ENCODE data around the gene ZMPSTE24. TPM values are rescaled to one million over a fixed set of nuclear protein-coding genes. Genes with fewer than 3 reads are reported as not detected.
A peak's percentile ranks its signal among the peaks of the same experiment; 100 is the strongest.

ZMPSTE24 gene
- total RNA-seq, 4 donors from 2014 or later: 11.6 to 44.3 (median 25.1) TPM

DNA sequence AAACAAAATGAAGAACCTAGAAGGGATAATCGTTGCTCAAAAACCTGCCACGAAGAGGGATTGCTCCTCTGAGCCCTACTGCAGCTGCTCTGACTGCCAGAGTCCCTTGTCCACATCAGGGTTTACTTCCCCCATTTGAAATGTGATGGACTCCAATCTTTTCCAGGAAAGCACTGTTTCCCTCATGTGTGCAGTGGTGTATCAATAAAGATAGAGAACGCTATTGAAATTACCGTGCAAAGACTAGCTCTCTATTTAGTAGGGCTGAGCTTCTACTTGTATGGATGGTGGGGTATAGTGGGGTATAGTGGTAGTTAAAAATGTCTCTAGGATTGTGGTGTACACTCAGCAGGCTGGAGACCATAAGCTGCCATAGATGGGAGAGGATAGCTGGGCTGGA lies 6.6 kb upstream of the ZMPSTE24 start:
- no peak for DNase-seq
- Histone ChIP-seq H3K27me3 (no peaks in the 10 kb centered on the region), H3K27ac (no peak overlapping the region), H3K36me3 (no peaks in the 10 kb centered on the region), H3K9me3 (no peaks in the 10 kb centered on the region), H3K4me3 (no peak overlapping the region), H3K4me1 (peaks cover 0 to 2% (median 0%) of the 10 kb centered on the region in 4 donors)
- no peak for TF ChIP-seq POLR2A (IDR thresholded peaks at IDR 0.05)
- TF ChIP-seq, protein P1, sequence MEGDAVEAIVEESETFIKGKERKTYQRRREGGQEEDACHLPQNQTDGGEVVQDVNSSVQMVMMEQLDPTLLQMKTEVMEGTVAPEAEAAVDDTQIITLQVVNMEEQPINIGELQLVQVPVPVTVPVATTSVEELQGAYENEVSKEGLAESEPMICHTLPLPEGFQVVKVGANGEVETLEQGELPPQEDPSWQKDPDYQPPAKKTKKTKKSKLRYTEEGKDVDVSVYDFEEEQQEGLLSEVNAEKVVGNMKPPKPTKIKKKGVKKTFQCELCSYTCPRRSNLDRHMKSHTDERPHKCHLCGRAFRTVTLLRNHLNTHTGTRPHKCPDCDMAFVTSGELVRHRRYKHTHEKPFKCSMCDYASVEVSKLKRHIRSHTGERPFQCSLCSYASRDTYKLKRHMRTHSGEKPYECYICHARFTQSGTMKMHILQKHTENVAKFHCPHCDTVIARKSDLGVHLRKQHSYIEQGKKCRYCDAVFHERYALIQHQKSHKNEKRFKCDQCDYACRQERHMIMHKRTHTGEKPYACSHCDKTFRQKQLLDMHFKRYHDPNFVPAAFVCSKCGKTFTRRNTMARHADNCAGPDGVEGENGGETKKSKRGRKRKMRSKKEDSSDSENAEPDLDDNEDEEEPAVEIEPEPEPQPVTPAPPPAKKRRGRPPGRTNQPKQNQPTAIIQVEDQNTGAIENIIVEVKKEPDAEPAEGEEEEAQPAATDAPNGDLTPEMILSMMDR (IDR thresholded peaks at IDR 0.05): no peak

DNA sequence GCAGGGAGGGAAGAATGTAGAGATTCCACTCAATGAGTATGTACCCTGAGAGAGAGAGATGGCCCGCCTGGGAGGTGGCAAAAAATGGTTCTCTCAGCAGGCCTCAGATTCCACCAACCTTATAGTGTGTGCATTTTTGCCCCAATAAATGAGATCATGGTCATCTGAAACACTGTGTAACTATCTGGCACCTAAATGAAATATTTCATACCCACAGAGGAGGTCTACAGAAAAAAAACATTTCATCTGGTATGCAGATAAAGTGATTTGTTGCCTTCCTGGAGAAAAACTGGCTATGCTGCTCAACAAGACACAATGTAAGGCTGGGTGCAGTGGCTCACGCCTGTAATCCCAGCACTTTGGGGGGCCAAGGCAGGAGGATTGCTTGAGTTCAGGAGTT lies 5.4 kb upstream of the ZMPSTE24 start:
- Histone ChIP-seq H3K36me3 (no peaks in the 10 kb centered on the region), H3K27me3 (no peaks in the 10 kb centered on the region), H3K27ac (no peak overlapping the region), H3K4me3 (no peak overlapping the region), H3K4me1 (peaks cover 0 to 7% (median 0%) of the 10 kb centered on the region in 4 donors), H3K9me3 (no peaks in the 10 kb centered on the region)
- no peak for TF ChIP-seq POLR2A (IDR thresholded peaks at IDR 0.05)
- TF ChIP-seq, protein P1 (IDR thresholded peaks at IDR 0.05): no peak
- DNase-seq: no peak

DNA sequence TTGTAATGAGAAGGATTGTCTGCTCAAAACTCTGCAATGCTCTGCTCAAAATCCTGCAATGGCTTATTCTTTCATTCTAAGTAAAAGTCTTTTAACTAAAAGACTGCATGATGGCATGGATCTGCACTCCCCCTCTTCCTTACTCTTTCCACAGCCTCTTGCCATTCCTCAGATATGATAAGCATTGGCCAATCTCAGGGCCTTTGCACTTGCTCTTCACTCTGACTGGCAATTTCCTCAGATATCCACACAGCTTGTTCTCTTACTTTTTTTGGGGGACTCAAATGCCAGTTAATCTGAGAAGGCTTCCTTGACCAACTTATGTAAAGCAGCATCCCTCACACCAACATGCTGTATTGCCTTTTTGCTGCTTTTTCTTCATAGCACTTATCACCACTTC lies 2.8 kb upstream of the ZMPSTE24 start:
- H3K27me3 ChIP-seq: no peaks in the 10 kb centered on the region
- no peaks in the 10 kb centered on the region for H3K9me3 ChIP-seq
- DNase-seq: no peak
- peaks cover 0 to 18% (median 2%) of the 10 kb centered on the region in 4 donors for H3K4me1 ChIP-seq
- H3K4me3 ChIP-seq: no peak overlapping the region
- no peak for TF ChIP-seq POLR2A (IDR thresholded peaks at IDR 0.05)
- TF ChIP-seq, protein P1 (IDR thresholded peaks at IDR 0.05): no peak
- no peak overlapping the region for H3K27ac ChIP-seq
- H3K36me3 ChIP-seq: no peaks in the 10 kb centered on the region

DNA sequence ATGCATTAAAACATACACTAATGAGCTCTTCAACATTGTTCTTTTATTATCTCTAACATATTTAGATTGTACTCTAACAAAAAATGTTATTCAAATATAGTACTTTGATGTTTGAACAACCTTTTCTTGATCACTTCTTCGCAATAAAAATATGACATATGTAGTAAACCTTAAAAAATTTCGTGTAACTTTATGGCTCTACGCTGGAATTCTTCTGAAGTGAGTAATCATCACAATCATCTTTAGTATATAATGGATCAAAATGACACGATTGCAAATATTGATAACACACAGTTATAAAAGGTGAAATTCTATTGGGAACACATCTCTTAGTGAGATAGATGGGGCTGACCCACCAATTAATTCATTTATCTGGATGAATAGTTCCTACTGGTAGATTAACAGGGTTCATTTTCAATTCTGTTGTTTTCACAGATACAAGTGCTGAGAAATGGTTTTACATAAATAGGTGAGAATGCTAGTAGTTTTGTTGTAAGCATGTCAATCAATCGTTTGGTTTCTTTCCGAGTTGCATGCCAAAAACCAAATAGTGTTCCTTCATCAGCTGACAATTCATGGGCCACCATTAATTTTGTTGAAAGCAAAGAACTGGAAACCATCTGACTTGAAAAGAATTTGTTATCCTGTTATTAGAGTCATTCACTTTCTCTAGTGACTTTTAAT lies 1.5 kb upstream of the ZMPSTE24 start:
- H3K27ac ChIP-seq: peak overlapping the region in 2 of 4 donors; percentile 94 to 96
- no peak for DNase-seq
- no peaks in the 10 kb centered on the region for H3K27me3 ChIP-seq
- no peaks in the 10 kb centered on the region for H3K9me3 ChIP-seq
- peaks cover 0 to 18% (median 2%) of the 10 kb centered on the region in 4 donors for H3K4me1 ChIP-seq
- H3K36me3 ChIP-seq: peaks cover 0 to 10% (median 0%) of the 10 kb centered on the region in 3 donors
- TF ChIP-seq, protein P1 (IDR thresholded peaks at IDR 0.05): no peak
- no peak for TF ChIP-seq POLR2A (IDR thresholded peaks at IDR 0.05)
- peak overlapping the region in 3 of 4 donors; percentile 64 to 78 (median 67) for H3K4me3 ChIP-seq

DNA sequence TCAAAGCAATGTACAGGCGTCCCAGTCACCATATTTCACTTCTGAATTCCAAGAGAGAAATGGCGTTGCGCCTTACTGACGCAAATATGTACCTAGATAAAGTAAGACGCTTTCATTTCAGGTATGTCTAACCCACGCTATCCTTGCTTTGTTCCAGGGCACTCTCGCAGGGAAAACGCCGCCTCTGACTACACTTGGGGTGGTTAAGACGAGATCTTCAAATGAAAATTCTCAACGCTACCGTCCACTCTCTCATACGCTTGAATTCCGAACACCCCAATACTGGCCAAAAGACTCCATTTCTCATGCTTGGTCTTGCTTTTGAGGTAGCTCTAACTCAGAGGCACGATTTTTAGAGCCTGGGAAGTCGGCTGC lies 736 bp upstream of the ZMPSTE24 start:
- H3K27me3 ChIP-seq: no peaks in the 10 kb centered on the region
- peak overlapping the region; percentile 64 to 86 (median 72) for H3K4me3 ChIP-seq
- peaks cover 0 to 18% (median 2%) of the 10 kb centered on the region in 4 donors for H3K4me1 ChIP-seq
- peak in 1 of 3 donors; percentile 56 for DNase-seq
- no peak for TF ChIP-seq POLR2A (IDR thresholded peaks at IDR 0.05)
- TF ChIP-seq, protein P1 (IDR thresholded peaks at IDR 0.05): no peak
- peaks cover 0 to 17% (median 0%) of the 10 kb centered on the region in 3 donors for H3K36me3 ChIP-seq
- no peaks in the 10 kb centered on the region for H3K9me3 ChIP-seq
- peak overlapping the region; percentile 88 to 97 (median 95) for H3K27ac ChIP-seq

All from Peyer's patch (tissue), 4 donors.